NCI-H146 treated with DMSO at 0.1 percent for 48 hours (cell line): ENCODE results near the gene PDE7B.

Experiments used
- DNase-seq: peaks from one replicate; lab custom pipeline; 2025; ENCODE audit not compliant: unreplicated experiment; lab: John Stamatoyannopoulos, UW

Gene PDE7B

DNA sequence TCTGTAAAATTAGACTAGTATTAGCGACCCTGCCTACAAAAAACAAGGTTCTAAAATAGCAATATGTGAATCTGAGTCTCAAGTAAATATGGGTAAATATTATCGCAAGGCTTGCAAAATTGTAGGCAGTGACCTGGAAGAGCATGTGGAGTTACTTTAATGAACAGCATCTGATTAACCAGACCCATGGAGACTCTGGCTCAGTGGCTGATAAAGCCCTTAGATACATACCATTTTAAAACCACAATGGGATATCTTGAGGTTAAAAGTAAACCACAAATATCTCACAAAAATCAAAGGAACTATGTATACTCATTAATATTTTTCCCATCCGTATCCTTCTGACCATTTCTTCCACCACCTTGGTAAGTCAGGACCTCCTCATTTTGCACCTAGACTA, 211.6 kb downstream of the PDE7B start:
- DNase-seq: no peak

DNA sequence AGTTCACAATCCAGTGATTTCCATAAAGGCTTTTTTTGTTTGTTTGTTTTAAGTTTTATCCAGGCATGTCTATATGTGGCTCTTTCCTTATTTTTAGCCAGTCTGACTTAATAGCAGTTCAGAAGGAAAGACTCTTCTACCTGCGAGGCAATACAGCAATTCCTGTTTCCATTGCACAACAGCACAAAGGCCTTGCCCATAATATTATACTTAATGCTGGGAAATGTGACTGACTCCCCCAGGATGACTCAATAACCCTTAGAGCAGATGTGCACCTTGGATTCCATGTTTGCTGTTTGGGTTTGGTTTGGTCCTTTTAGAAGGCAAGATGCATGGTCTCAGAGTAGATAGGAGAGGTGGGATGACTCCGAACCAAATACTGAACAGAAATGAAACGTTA, 214.5 kb downstream of the PDE7B start:
- no peak for DNase-seq

DNA sequence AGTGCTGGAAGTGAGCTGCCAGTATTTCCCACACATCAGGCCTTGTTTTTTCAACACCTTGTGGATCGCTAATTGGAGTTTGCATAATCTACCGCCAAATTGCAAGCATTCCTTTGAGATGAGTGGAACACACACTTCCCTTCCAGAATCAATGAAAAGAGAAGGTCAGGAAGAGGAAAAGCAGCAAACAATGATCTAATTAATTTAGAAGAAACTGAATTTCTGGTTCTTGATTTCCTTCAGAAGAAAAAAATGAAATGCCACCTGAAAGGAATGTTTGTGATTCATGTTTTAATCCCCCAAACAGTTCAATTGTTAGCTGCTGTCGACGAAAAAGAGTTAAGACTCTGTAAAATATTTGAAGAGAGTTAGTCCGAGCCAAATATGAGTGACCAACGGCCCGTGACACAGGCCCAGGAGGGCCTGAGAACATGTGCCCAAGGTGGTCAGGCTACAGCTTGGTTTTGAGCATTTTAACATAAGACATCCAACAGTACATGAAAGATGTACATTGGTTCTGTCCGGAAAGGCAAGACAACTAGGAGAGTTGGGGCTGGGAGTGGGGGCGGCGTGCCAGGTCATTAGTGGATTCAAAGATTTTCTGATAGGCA, 216.3 kb downstream of the PDE7B start:
- DNase-seq: no peak

GRCh38 chr6:136069119-136069518, 217.6 kb downstream of the PDE7B start:
- no peak for DNase-seq

- DNase-seq: no peak
Observed at GRCh38 chr6:136070815-136071214, 219.3 kb downstream of the PDE7B start.

GRCh38 chr6:136072691-136073090, 221.2 kb downstream of the PDE7B start:
- no peak for DNase-seq

- DNase-seq: no peak
Observed at GRCh38 chr6:136073216-136073615, 221.7 kb downstream of the PDE7B start.

DNA sequence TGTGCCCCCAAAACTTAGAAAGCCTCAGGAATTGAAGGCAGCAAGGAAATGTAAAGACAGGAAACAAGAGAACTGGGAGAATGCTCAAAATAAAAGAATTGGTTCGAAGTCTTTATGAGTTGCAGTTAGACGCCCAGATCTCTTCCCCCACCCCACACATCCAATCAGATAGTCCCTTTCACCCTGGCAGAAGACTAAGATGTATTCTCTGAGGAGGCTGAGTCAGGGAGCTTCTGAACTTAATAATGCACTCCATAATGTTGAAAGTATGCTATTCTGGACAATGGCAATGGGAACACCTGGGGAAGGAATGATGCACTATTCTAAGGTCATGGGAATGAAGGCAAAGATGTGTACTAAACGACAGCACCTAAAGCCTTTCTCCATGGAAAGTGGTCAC, 225.0 kb downstream of the PDE7B start:
- no peak for DNase-seq

DNA sequence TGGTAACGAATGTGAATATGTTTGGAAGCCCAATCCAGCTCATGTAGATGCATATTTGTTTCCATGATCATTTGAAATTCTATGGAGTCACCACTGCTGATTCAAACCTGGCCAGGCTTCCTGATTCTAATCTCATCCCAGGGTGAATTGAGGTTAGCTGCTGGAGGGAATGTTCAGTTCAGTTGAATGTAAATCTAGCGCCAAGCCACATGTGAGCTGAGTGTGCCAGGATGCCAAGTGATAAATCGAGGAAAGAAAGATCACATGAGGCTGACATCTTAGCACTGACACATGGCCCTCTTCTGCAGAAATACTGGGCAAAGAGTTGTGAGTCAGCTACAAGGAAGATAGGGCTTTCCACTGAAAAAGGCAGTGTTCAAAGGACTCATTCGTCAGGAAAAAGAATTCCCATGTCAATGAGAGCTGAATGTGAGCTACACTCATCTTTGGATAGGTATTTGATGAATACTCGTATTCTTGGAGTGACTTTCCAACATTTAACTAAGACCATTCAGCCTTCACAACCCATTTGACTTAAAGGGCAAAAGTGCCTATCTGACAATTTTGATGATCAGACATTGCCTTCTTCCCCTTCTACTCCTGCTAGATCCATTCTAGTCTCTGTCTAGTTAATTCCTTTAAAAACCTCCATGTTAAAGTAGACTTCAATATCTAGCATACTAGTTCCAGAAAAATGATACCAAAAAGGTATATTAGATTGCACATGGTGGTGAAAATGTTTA, 226.5 kb downstream of the PDE7B start:
- DNase-seq: no peak

DNA sequence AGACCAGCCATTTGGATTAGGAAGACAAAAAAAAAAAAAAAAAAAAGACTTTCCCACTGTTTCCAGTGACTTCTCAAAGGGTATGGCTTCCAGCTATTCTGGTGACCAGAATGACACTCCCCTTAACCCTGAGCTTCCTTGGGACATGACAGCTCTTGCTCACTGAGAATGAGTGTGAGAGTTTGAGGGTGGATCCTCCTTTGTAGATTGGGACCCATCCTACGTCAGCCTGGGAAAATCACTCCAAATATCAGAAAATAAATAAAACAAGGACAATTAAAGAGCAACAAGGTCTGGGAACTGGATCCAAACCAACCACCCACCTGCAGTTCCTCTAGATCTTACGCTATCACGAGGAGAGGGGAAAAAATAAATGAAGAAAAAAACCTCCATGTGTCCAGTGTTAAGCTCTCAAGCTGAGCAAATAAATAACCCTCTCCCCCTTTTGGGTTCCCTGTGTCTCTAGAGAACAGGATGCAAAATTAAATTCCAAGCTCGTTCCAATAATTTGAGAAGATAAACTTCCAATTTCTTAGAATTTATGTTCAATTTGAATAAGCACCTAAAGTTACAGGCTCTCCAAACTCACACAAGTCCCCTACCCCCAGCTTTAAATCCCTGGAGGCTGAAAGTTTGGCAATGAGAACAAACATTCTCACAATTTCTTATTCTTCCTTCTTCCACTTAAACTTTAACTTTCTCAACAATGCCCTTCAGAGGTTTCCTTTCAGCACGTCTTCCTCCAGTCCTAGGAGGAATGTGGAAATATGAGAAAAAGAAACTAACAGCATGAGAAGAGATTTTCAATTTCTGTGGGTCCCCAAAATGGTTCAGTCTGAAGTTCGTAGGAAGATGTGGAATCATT, 228.4 kb downstream of the PDE7B start:
- DNase-seq: no peak

DNA sequence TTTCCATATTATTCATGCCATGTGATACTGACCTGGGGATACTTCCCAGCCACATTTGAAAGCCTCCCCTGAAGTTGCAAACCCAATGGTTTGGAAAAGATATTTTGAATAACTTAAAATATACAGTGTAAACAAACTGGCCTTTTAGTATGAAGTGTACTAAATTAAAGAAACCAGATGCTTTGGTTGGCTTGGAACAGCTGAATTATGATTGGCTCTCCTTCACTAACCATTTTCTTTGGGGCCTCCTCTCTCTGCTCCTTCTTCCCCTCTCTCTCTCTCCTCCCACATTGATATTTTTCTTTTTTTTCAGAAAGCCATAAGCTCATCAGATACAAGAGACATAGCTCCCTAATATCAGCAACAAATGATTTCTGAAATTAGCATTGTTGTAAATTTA, 232.0 kb downstream of the PDE7B start:
- DNase-seq: no peak

- DNase-seq: no peak
Observed at GRCh38 chr6:136084403-136084802, 232.9 kb downstream of the PDE7B start.

GRCh38 chr6:136085370-136086115, 234.0 kb downstream of the PDE7B start:
- no peak for DNase-seq

- no peak for DNase-seq
Observed at GRCh38 chr6:136086686-136087085, 235.2 kb downstream of the PDE7B start.

GRCh38 chr6:136087986-136088385, 236.5 kb downstream of the PDE7B start:
- no peak for DNase-seq

GRCh38 chr6:136088693-136089092, 237.2 kb downstream of the PDE7B start:
- DNase-seq: no peak

- no peak for DNase-seq
Observed at GRCh38 chr6:136089876-136090275, 238.4 kb downstream of the PDE7B start.

- no peak for DNase-seq
Observed at GRCh38 chr6:136090929-136091328, 239.4 kb downstream of the PDE7B start.

DNA sequence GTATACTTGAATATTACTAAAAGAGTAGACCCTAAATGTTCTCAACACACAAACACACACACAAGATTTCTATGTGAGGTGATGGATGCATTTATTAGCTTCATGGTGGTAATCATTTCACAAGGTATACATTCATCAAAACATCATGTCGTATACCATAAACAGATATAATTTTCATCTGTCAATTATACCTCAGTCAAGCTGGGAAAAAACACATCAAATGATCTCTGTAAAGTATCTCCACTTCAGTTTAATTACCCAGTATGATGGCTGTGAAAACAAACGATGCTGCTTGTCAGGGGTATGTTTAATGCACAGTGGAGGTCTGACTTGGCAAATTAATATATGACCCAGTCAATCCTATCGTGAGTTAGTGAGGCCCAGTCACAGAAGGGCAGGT, 241.4 kb downstream of the PDE7B start:
- DNase-seq: no peak

GRCh38 chr6:136093835-136094234, 242.3 kb downstream of the PDE7B start:
- no peak for DNase-seq

GRCh38 chr6:136094812-136095211, 243.3 kb downstream of the PDE7B start:
- DNase-seq: no peak
